HG03565 (cell line): Measurements from ENCODE around the gene FZD2.
"Not testable (repeated sequence)": the region's sequence is repeated elsewhere in the genome, so short reads cannot be mapped to it uniquely, and the experiment has no call there.

ENCODE experiments used
- ATAC-seq: cut with Tn5 transposase; IDR thresholded peaks from one replicate; pipeline ENCODE4 v1.9.1; 2021; ENCODE audit warnings: mild to moderate bottlenecking, moderate library complexity; ENCODE audit not compliant: unreplicated experiment

FZD2 gene

DNA sequence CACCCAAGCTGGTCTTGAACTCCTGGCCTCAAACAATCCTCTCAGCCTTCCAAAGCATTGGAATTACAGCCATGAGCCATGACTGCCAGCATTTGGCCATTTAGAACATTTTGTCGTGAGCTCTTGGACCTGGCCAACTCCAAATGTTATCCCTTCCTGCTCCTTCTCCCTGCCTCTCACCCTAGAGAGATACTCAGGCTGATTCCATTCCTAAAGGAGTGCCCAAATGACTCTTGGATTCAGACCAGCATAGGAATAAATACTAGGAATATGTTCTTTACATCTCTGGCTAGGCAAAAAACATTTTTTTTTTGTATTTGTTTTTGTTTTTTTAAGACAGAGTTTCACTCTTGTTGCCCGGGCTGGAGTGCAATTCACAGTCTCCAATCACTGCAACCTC is 15.5 kb downstream of the FZD2 start:
- ATAC-seq, result no peak

DNA sequence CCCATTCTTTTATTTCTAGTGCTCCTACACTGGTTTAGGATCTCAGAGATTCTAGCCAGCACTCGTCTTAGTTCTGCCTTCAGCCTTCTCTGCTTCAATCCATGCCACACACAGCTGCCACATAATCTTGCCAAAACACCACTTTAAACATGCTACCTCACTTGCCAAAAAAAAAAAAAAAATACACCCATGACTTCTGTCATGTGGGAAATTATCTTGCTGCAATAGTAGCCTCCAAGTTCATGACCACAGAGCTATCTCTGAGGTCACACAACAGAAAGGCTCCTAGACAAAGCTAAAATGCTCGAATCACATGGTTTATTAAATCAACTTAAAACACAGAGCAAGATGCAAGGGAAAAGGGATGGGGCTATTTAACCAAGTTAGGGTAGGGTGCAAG is 18.1 kb downstream of the FZD2 start:
- ATAC-seq, result no peak

DNA sequence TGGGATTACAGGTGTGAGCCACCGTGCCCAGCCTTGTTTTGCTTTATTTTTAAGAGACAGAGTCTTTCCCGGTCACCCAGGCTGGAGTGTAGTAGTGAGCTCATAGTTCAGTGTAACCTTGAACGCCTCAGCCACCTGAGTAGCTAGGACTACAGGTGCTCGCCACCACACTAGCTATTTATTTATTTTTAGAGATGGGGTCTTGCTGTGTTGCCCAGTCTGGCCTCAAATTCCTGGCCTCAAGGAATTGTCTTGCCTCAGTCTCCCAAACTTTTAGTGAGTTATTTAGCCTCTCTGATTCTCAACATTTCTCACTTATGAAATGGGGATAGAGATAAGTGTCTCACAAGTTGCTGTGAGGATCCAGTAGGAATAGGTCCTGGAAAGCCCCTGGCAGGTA is 21.7 kb downstream of the FZD2 start:
- no peak for ATAC-seq

DNA sequence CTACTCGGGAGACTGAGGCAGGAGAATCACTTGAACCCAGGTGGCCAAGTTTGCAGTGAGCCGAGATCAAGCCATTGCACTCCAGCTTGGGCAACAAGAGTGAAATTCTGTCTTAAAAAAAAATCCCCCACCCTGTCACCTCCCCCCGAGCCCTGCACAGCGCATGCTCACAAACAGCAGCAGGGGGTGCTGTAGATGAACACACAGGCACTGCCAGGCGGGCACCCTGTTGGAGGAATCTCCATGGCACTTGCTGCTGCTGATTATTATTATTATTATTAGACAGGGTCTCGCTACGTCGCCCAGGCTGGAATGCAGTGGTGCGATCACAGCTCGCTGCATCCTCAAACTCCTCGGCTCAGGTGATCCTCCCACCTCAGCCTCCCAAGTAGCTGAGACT is 24.6 kb downstream of the FZD2 start:
- no peak for ATAC-seq

DNA sequence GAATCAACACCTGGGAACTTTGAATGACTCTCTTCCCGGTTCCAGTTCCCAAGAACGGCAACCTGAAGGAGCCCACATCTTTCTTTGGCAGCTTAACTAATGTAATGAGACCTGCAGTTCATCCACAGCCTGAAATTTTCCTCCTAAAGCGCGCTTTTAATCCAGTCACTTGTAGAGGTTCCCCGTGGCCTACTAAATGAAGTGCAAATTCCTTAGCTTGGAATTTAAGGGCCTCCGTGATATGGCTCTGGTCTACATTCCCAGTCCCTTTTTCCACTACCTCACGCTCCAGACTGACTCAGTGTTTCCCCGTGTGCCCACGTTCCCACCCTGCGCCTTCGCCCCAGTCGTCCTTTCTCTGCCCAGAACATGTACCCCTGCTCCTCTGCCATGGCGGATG is 27.2 kb downstream of the FZD2 start:
- ATAC-seq, result no peak

DNA sequence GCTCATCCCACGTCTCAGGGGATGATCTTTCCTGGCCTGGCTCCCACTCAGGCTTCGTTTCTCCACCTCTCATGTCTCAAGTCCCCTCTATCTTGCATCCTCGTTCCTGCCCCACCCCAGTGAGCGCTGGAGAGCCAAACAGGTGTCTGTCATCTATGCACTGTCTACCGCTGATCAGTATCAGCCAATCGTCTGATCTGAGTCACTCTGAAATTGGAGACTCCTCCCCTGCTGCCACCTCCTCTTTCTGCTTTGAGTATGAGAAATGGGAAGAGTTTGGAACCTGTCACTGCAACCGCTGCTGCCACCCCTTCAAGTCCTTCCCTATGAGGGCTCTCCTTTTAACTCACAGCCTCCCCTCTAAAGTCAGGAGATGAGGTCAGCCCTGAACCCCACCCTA is 28.0 kb downstream of the FZD2 start:
- ATAC-seq, result no peak

DNA sequence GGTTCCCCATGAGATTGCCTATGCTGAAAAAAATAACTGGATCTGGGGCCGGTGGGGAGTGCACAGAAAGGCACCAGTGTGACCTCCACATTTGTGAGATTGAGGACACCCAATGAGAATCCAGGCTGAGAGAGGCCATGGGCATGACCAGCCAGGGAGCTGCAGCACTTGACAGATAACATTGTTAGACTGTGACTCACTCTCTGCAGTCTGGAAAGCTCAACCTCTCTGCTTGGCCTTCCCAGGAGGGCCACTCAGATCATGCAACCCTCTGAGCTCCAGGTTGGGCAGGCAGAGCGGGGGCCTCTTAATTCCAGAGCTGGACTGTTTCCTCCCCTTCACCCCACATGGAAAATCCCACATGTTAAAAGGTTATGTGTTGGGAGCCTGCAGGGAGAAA is 30.1 kb downstream of the FZD2 start:
- no peak for ATAC-seq

DNA sequence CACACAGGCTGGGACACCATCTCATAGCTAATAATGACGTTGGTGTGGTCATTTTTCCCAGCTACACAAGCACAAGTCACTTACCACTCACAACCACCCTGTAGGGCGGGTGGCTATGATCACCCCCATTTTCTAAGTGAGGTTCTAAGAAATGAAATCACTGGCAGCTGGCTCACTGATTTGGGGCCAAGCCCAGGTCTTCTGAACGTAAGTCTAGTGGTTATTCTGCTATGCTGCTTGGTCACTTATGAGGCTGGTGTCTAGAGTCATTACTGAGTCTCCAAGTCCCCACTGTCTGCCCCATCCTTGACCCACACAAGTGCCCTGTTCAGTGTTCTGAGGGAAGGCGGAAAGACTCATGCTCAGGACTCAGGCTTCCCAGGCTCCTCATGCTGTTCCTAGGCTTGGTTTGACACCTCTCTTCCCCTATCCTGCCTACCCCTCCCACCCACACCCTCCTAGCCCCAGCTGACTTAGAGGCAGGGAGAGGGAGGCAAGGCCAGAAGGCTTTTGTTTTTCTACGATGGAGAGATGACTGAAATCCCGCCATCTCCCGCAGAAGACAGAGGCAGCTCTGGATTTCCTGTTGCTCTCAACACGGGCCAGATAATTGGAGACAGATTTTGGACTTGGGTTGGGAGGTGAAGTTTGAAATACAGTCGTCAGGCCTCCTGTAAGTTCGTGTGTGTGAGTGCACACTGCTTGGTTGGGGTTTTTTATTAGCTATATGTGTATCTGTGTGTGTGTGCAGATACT is 32.2 kb downstream of the FZD2 start:
- no peak for ATAC-seq

DNA sequence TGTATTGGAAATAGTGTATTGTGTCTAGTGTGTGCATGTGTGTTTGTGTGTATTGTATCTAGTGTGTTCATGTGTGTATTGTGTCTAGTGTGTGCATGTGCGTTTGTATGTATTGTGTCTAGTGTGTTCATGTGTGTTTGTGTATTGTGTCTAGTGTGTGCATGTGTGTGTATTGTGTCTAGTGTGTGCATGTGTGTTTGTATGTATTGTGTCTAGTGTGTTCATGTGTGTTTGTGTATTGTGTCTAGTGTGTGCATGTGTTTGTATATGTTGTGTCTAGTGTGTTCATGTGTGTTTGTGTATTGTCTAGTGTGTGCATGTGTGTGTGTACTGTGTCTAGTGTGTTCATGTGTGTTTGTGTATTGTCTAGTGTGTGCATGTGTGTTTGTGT is 32.8 kb downstream of the FZD2 start:
- ATAC-seq, result not testable (repeated sequence)

DNA sequence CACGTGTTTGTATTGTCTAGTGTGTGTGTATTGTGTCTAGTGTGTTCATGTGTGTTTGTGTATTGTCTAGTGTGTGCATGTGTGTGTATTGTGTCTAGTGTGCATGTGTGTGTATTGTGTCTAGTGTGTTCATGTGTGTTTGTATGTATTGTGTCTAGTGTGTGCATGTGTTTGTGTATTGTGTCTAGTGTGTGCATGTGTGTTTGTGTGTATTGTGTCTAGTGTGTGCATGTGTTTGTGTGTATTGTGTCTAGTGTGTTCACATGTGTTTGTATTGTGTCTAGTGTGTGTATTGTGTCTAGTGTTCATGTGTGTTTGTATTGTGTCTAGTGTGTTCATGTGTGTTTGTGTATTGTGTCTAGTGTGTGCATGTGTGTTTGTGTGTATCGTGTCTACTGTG is 33.5 kb downstream of the FZD2 start:
- ATAC-seq, result not testable (repeated sequence)

DNA sequence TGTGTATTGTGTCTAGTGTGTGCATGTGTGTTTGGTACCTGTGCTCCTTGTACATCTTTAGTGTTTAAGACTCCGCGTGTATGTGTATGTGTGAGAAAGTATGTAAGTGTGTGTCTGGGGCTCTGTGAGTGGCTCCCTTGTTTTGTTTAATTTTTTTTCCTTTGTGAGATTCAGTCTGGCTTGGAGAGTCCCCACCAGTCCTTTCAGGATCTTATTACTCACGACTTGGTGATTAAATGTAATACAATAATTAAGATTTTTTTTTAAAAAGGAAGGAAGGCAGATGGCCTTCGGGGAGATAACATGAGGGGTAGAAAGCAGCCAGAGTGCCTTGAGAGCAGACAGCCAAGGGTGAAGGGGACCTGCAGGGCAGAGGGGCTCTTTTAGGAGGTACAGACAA is 33.9 kb downstream of the FZD2 start:
- ATAC-seq, result no peak

DNA sequence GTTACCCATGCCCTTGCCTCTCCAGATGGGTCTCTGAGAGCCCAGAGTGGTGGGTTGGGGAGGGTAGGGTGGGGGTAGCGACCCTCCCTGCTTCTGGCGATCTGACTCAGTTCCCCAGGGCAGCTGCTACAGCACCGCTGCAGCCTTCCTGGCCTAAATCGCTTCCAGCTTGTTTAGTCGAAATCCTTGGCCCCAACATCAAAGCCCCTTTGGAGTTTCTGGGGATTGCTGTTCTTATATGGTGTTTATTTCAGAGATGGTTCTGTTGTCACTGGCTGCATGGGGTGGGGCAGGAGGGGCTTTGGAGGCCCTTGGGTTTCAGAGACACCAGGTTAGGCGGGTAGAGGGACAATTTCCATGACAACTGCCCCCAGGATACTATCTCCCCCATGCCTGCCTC is 35.9 kb downstream of the FZD2 start:
- no peak for ATAC-seq

DNA sequence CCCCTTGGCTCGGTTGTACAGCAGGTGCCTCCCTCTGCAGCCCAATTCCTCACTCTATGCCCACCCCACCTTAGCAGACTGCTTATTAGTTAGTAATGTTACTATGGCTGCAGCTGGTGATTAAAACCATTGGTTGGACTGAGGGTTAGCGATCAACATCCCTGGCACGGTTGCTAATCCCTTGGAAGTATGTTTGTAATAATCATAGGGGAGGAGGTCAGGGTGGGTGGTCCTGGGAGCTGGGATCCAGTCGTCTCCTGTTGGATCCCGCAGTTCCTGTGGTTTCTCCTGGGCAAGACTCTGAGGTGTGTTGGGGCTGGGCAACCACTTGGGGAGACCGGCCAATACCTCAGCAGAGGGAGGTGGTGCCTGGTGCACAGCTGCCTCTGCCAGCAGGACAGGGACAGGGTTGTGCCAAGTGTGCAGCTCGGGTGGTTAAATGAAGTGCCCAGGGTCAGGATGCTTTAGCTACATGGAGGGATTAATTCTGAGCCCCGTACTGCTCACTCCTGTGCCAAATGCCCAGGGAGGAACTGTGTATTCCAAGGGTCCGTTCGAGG is 38.0 kb downstream of the FZD2 start:
- ATAC-seq, result no peak

DNA sequence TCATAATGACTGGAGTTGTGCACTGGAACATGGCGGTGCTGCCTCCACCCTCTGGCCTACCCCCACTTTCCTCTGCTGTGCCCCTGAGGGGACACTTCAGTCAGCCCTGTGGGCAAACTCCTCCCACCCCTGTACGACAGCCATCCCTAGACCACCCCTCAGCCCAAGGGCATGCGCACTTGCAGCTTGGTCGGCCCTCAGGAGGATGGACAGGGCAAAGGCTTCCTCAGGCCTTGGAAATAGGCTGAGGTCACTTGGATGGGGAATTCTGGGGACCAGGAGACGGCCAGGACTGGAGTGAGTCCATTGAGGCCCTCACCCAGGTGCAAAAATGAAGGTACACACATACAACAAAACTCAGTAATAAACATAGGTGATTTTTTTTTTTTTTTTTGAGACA is 41.0 kb downstream of the FZD2 start:
- no peak for ATAC-seq

DNA sequence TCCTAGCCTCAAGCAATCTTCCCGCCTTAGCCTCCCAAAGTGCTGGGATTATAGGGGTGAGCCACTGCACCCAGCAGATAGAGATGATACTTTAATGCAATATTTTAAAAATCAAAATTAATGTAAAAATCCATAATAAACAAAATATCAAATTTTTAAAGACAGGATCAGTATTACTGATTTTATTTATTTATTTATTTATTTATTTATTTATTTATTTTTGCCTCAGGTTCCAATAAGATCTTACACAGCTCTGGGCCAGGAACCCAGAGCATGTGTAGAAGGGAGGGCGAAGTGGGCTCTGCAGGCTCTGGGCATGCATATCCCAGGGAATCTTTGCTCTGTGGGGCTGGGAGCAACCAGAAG is 41.6 kb downstream of the FZD2 start:
- no peak for ATAC-seq

DNA sequence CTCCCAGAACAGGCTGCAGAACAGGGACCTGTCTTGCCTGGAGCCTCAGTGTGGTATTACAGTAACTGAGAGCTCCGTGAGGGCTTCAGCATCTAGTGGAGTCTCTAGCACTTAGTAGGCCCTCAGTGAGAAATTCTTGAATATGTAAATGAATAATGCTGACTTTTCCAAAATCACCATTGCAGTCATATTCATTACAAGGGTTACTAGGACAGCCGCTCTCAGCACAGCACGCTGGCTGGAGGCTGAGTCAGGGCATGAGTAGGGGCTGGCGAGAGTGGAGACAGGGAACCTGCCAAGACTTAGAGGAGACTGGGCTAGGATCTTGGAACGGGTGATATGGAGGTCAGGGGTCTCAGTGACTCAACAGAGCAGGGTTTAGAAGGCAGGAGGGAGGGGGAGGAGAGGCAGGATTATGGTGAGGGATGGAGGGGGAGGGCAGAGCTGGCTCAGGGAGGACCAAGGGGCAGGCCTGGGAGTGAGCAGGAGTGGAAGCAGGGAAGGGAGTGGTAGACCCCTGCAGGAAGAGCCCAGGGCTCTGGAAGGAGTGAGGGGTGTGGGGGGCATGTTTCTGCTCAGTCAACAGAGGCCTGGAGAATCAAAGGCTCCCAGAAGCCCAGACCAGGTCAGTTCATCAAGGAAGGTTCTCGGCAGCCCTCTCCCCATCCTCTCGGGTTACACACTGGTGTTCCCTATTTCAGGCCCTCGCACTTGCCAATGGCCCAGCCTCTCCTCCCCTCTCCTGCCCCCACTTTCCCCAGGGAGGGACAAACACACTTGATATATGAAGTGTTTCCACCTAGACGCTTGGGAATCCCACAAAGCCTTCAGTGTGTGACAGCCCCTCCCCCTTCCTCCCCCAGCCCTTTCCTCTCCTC is 42.3 kb downstream of the FZD2 start:
- no peak for ATAC-seq

DNA sequence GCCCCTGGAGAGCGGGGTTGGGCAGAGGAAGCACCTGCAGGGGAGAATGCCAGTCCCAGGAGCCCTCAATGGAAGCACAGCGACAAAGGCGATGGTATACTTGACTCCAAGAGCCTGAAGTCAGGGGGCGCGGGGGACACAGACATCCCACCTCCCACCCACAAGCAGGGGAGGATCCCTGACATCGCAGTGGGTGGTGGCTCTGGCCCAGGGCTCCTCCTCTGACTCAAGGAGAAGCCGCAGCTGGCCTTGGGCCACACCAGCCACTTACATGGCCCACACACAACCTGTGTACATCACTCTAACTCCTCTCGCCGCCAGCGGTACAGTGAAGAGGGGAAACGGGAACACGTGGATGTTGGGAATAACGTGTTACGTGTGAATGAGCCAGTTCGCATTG is 44.3 kb downstream of the FZD2 start:
- no peak for ATAC-seq

DNA sequence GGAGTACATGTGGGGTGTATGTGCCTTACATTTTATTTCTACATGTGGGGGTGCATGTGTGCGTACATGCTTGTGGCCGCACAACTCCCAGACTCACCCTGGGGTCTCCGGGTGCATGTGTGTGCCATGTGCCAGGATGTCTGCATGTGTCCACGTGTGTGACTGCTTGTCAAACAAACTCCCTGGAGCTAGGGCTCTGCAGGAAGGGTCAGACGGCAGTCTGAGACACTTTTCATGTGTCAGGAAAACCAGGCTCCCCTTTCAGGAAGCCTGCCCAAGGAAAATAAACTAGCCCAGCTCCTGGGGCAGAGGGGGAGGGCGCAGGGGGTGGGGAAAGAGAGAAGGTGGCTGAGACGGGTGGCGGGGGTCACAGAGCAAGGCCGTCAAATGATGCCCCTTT is 44.7 kb downstream of the FZD2 start:
- no peak for ATAC-seq

DNA sequence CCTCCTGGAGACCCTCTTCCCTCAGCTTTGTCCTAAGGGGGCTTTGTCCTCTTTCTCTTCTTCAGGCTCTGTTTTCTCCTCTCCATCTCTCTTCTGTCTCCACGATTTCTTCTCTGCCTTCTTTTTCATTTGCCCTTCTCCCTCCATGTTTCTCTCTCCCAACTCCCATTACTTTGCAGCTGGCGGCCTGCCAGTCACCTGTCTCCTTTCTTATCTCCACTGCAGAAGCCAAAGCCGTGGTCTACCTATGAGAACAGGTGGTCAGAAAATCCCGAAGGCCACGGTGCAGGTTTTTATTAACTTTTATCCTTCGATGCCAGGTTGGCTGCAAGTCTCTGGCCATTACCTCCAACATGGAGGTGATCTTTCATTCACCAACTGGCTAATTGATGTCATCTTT is 45.1 kb downstream of the FZD2 start:
- no peak for ATAC-seq

DNA sequence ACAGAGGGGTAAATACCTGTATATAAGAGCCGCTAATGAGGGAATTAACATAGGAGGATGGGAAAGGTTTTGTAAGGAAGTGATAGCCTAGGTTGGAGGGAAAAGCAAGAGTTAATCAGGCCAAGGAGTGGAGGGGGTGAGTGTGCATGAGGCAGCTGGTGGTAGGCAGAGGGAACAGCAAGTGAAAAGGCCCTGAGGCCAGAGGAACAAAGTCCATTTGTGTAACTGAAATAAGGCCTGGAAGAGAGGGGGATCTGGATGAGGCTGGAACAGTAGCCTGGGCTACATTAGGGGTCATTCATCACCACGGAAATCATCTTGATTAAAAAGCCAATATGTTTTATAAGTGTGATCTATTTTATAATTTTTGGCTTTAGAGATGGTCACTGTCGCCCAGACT is 45.7 kb downstream of the FZD2 start:
- ATAC-seq, result no peak

DNA sequence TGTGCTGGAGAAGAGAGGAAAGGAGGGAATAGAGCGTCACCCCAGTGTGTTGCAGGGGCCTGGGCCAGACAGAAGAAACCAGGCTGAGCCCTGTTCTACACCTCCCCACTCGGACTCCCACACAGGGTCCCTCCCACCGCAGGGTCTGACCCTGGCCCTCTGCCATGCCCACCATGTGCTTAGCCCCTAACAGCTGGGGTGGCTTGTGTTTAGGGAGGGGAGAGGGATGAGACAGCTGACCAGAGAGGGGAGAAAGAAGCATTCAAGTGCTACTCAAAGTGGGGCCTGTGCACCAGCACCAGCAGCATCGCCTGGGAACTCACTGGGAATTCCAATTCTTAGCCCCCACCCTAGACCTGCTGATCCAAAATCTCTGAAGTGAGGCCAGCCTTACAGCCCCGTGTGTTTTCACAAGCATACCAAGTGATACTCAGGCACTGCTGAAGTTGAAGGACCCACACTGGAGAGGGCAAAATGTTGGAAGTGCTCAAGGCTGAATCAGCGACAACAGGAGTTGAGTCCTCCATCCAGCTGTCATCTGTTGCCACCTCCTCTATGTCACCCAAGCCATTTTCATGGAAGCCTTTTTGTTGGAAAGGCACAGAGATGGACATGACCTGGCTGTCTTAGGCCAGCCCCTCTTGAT is 47.0 kb downstream of the FZD2 start:
- ATAC-seq, result no peak
